ENCODE results near the gene FNIP1.

DNA sequence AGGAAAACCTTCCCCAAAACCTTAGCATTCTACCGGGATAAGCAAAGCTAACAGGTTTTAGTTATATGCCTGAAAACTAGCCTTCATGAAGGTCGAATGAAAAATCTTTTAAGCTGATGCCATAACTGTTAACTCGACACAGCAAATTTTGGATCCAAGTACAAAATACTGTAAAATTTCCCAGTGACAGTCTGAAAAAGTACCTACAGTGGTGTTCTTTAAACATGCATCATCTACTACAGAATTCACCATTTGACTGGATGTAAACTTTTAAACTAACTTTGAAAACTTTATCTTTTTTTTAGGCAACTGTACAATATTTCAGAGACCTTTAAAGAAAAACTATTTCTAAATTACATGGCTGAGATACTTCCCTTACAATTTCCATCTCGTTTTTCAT is 162.6 kb downstream of the FNIP1 start:
- TF ChIP-seq, protein P1, sequence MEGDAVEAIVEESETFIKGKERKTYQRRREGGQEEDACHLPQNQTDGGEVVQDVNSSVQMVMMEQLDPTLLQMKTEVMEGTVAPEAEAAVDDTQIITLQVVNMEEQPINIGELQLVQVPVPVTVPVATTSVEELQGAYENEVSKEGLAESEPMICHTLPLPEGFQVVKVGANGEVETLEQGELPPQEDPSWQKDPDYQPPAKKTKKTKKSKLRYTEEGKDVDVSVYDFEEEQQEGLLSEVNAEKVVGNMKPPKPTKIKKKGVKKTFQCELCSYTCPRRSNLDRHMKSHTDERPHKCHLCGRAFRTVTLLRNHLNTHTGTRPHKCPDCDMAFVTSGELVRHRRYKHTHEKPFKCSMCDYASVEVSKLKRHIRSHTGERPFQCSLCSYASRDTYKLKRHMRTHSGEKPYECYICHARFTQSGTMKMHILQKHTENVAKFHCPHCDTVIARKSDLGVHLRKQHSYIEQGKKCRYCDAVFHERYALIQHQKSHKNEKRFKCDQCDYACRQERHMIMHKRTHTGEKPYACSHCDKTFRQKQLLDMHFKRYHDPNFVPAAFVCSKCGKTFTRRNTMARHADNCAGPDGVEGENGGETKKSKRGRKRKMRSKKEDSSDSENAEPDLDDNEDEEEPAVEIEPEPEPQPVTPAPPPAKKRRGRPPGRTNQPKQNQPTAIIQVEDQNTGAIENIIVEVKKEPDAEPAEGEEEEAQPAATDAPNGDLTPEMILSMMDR (IDR thresholded peaks at IDR 0.05; ENCODE audit: poor library complexity, severe bottlenecking) = no peak
- no peak for TF ChIP-seq POLR2AphosphoS5 (IDR thresholded peaks at IDR 0.05)
- TF ChIP-seq EZH2 (IDR thresholded peaks at IDR 0.05; ENCODE audit: borderline replicate concordance, insufficient read depth, low read length, poor library complexity, severe bottlenecking) = no peak
- TF ChIP-seq, protein P2, sequence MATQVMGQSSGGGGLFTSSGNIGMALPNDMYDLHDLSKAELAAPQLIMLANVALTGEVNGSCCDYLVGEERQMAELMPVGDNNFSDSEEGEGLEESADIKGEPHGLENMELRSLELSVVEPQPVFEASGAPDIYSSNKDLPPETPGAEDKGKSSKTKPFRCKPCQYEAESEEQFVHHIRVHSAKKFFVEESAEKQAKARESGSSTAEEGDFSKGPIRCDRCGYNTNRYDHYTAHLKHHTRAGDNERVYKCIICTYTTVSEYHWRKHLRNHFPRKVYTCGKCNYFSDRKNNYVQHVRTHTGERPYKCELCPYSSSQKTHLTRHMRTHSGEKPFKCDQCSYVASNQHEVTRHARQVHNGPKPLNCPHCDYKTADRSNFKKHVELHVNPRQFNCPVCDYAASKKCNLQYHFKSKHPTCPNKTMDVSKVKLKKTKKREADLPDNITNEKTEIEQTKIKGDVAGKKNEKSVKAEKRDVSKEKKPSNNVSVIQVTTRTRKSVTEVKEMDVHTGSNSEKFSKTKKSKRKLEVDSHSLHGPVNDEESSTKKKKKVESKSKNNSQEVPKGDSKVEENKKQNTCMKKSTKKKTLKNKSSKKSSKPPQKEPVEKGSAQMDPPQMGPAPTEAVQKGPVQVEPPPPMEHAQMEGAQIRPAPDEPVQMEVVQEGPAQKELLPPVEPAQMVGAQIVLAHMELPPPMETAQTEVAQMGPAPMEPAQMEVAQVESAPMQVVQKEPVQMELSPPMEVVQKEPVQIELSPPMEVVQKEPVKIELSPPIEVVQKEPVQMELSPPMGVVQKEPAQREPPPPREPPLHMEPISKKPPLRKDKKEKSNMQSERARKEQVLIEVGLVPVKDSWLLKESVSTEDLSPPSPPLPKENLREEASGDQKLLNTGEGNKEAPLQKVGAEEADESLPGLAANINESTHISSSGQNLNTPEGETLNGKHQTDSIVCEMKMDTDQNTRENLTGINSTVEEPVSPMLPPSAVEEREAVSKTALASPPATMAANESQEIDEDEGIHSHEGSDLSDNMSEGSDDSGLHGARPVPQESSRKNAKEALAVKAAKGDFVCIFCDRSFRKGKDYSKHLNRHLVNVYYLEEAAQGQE (IDR thresholded peaks at IDR 0.05; ENCODE audit: borderline replicate concordance) = no peak
- no peak for TF ChIP-seq TAF1 (IDR thresholded peaks at IDR 0.05; ENCODE audit: low read depth)

All from neural cell (in vitro differentiated cells).